ENCODE measurements around the gene ARSJ. TPM values are rescaled to one million over a fixed set of nuclear protein-coding genes. Genes with fewer than 3 reads are reported as not detected.

The ARSJ gene
- total and polyA plus RNA-seq, 11 donors: 0.30 to 7.0 (median 1.7) TPM

DNA sequence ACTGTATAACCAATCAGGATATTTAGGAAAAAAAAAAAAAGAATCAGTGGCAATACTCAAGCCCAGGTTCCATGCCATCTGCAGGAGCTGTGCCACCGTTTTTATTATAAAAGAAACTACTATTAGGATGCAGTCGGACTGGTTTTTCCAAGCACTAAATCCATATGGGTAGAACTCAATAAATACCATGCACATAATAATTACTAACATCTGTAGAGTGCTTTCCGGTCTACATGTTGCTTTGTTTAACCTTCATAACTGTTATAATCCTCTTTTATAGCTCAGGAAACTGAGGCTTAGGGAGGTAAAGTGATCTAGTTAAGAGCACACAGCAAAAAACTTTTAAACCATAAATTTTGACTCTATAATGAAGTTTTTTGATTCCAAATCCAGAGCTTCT lies 24.0 kb downstream of the ARSJ start:
- TF ChIP-seq, protein P1, sequence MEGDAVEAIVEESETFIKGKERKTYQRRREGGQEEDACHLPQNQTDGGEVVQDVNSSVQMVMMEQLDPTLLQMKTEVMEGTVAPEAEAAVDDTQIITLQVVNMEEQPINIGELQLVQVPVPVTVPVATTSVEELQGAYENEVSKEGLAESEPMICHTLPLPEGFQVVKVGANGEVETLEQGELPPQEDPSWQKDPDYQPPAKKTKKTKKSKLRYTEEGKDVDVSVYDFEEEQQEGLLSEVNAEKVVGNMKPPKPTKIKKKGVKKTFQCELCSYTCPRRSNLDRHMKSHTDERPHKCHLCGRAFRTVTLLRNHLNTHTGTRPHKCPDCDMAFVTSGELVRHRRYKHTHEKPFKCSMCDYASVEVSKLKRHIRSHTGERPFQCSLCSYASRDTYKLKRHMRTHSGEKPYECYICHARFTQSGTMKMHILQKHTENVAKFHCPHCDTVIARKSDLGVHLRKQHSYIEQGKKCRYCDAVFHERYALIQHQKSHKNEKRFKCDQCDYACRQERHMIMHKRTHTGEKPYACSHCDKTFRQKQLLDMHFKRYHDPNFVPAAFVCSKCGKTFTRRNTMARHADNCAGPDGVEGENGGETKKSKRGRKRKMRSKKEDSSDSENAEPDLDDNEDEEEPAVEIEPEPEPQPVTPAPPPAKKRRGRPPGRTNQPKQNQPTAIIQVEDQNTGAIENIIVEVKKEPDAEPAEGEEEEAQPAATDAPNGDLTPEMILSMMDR (IDR thresholded peaks at IDR 0.05): no peak
- Histone ChIP-seq H3K27ac (no peak overlapping the region), H3K4me3 (no peak overlapping the region), H3K4me1 (peaks cover 0 to 18% (median 7%) of the 10 kb centered on the region in 12 donors), H3K36me3 (no peaks in the 10 kb centered on the region), H3K27me3 (no peaks in the 10 kb centered on the region), H3K9me3 (no peaks in the 10 kb centered on the region)
- ATAC-seq (no peak), DNase-seq (no peak)
- WGBS, 4 donors: 83 to 94% (median 91%) methylated on average over 3 of the region's 3 CpGs
- intact Hi-C loops (cut with DNase I): loop anchor here in 5 of 10 donors (10.0 kb wide), 3 partner anchors 119 to 429 kb away; no protein-coding TSS in a partner anchor

DNA sequence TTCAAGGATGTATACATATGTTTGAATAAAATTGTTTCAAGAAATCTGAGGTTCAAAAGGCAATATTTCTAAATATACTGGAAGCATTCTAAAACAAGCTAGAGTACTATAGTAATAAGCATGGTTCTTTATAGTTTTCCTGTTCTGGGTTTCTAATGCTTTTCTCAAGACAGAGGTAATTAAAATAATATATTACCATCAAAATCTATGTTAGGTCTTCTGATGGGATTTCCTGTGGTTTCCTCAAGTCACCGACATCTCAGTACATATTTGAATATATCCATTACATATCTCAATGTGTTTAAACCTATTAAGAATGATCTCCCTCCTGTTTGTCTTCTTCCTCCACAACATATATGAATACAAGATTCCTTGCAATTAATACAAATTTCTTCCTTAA lies 25.6 kb downstream of the ARSJ start:
- intact Hi-C loops (cut with DNase I): loop anchor here in 8 of 10 donors (5.0 to 10.0 kb wide), 7 partner anchors 118 to 562 kb away; no protein-coding TSS in a partner anchor
- Histone ChIP-seq H3K27ac (no peak overlapping the region), H3K27me3 (no peaks in the 10 kb centered on the region), H3K4me1 (peaks cover 0 to 18% (median 7%) of the 10 kb centered on the region in 12 donors), H3K9me3 (no peaks in the 10 kb centered on the region), H3K4me3 (no peak overlapping the region), H3K36me3 (no peaks in the 10 kb centered on the region)
- DNase-seq: no peak
- no peak for ATAC-seq
- WGBS, 4 donors: 73 to 81% (median 78%) methylated on average over 1 of the region's 1 CpG
- TF ChIP-seq, protein P1 (IDR thresholded peaks at IDR 0.05): no peak
- TF ChIP-seq POLR2A (IDR thresholded peaks at IDR 0.05): no peak

DNA sequence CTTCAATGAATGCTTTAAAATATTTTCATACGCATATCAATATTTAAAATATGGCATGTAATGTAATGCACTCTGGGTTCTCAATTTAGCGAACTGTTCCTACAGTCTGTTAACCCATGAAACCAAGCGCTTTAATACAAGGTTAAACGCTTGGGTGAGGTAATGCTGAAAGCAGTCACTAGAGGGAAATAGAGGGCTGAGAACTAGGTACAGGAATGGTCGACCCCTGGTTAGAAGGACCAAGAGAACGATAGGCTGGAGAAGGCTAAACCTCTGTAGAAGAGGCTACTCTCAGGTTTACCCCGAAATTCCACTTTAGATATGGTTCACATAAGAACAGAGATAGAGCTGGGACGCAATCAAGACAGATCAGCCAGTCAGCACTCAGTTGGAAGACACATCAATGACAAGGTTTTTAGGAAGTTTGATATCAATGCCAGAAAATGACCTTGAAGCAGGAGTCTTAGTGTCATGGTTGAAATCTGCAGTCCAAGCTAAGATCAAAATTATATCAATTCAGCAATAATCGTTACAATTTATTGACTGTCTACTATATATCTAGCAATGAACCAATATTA lies 26.9 kb downstream of the ARSJ start:
- ATAC-seq (peak in 3 of 4 donors; percentile 61 to 80 (median 70)), DNase-seq (no peak)
- Histone ChIP-seq H3K4me3 (no peak overlapping the region), H3K9me3 (no peaks in the 10 kb centered on the region), H3K36me3 (no peaks in the 10 kb centered on the region), H3K27me3 (no peaks in the 10 kb centered on the region), H3K27ac (no peak overlapping the region), H3K4me1 (peaks cover 0 to 18% (median 7%) of the 10 kb centered on the region in 12 donors)
- TF ChIP-seq, protein P1 (IDR thresholded peaks at IDR 0.05): peak; percentile 45 to 68 (median 54)
- no peak for TF ChIP-seq POLR2A (IDR thresholded peaks at IDR 0.05)
- intact Hi-C loops (cut with DNase I): loop anchor here in 8 of 10 donors (5.0 to 10.0 kb wide), 7 partner anchors 120 to 560 kb away; no protein-coding TSS in a partner anchor
- 49 to 65% (median 58%) methylated on average over 9 of the region's 9 CpGs for WGBS, 4 donors

DNA sequence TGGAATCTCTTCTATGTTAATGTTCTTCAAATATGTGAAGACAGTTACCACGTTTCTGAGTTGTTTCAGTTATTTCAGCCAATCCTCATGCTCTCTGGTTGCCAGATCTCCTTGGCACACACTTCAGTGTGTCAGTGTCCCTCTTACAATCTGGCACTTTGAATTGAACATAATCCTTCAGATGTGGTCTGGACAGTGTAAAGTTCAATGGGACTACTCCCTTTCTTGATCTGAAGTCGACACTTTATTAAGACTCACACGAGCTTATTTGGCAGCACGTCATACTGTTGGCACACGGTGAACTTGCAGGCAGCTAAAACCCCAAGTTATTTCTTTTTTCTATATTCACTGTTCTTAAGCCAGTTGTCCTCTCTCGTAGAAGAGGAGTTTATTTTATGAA lies 28.2 kb downstream of the ARSJ start:
- TF ChIP-seq POLR2A (IDR thresholded peaks at IDR 0.05): no peak
- TF ChIP-seq, protein P1 (IDR thresholded peaks at IDR 0.05): no peak
- 27 to 30% (median 28%) methylated on average over 6 of the region's 6 CpGs for WGBS, 4 donors
- intact Hi-C loops (cut with DNase I): loop anchor here in 8 of 10 donors (5.0 to 10.0 kb wide), 7 partner anchors 121 to 559 kb away; no protein-coding TSS in a partner anchor
- Histone ChIP-seq H3K4me1 (peaks cover 0 to 18% (median 7%) of the 10 kb centered on the region in 12 donors), H3K27me3 (no peaks in the 10 kb centered on the region), H3K36me3 (no peaks in the 10 kb centered on the region), H3K9me3 (no peaks in the 10 kb centered on the region), H3K27ac (peak overlapping the region in 1 of 12 donors; percentile 42), H3K4me3 (no peak overlapping the region)
- DNase-seq (peak in 2 of 5 donors; percentile 28 to 29), ATAC-seq (peak in 3 of 4 donors; percentile 55 to 91 (median 85))

All from heart left ventricle (tissue), 16 donors.